Progenitor cell of endocrine pancreas (in vitro differentiated cells): Measurements from ENCODE around the gene TNNC1. TPM values are rescaled to one million over a fixed set of nuclear protein-coding genes. Genes with fewer than 3 reads are reported as not detected.

ENCODE experiments used
- DNase-seq: peaks from one replicate; pipeline ENCODE4 v3.0.0; 2021; ENCODE audit warnings: low spot score; ENCODE audit not compliant: unreplicated experiment
- H3K27ac Mint-ChIP-seq: 2 replicates; pipeline ENCODE4 v1.8.0; 2021; ENCODE audit warnings: mild to moderate bottlenecking, moderate library complexity, mixed read lengths
- H3K27me3 Mint-ChIP-seq: 2 replicates; pipeline ENCODE4 v1.8.0; 2021; ENCODE audit warnings: mixed read lengths
- H3K36me3 Mint-ChIP-seq: 2 replicates; pipeline ENCODE4 v1.8.0; 2022; ENCODE audit warnings: mixed read lengths; ENCODE audit not compliant: insufficient read depth
- H3K4me1 Mint-ChIP-seq: 2 replicates; pipeline ENCODE4 v1.8.0; 2021; ENCODE audit warnings: low read depth, mixed read lengths
- H3K4me3 Mint-ChIP-seq: 2 replicates; pipeline ENCODE4 v1.8.0; 2021; ENCODE audit warnings: low read depth, mild to moderate bottlenecking, moderate library complexity, mixed read lengths
- H3K9me3 Mint-ChIP-seq: 2 replicates; pipeline ENCODE4 v1.8.0; 2021; ENCODE audit warnings: low read depth, mixed read lengths
- CTCF ChIP-seq: fragments of 200-600 bp; sonication (generic); IDR thresholded peaks from one replicate; pipeline ENCODE4 v1.5.0; 2021; ENCODE audit warnings: antibody characterized with exemption, mild to moderate bottlenecking; ENCODE audit not compliant: unreplicated experiment
- total RNA-seq: library from RNA; stranded (reverse); gene quantifications from 2 replicates; pipeline ENCODE4 v1.2.1, GENCODE V29; 2021

TNNC1 gene
- total RNA-seq, 1 donor from 2014 or later, result 3.3 TPM

- peaks cover 6% of the 10 kb centered on the region for H3K4me1 Mint-ChIP-seq
- no peak overlapping the region for H3K4me3 Mint-ChIP-seq
- no peaks in the 10 kb centered on the region for H3K9me3 Mint-ChIP-seq
- no peaks in the 10 kb centered on the region for H3K27me3 Mint-ChIP-seq
- no peak for TF ChIP-seq CTCF
- H3K36me3 Mint-ChIP-seq, result peaks cover 12% of the 10 kb centered on the region
- DNase-seq, result no peak
- H3K27ac Mint-ChIP-seq, result peak overlapping the region; percentile 27
These were observed 33.4 kb upstream of the TNNC1 start for GRCh38 chr3:52487050-52487787.

GRCh38 chr3:52484680-52485461, 31.0 kb upstream of the TNNC1 start:
- Mint-ChIP-seq H3K27ac (no peak overlapping the region), H3K27me3 (no peaks in the 10 kb centered on the region), H3K4me3 (no peak overlapping the region), H3K36me3 (peaks cover 17% of the 10 kb centered on the region), H3K4me1 (peaks cover 6% of the 10 kb centered on the region), H3K9me3 (no peaks in the 10 kb centered on the region)
- DNase-seq, result no peak
- no peak for TF ChIP-seq CTCF

- no peak for DNase-seq
- H3K36me3 Mint-ChIP-seq, result peaks cover 18% of the 10 kb centered on the region
- peaks cover 6% of the 10 kb centered on the region for H3K4me1 Mint-ChIP-seq
- H3K27me3 Mint-ChIP-seq, result no peaks in the 10 kb centered on the region
- no peak overlapping the region for H3K4me3 Mint-ChIP-seq
- H3K27ac Mint-ChIP-seq, result peak overlapping the region; percentile 87
- H3K9me3 Mint-ChIP-seq, result no peaks in the 10 kb centered on the region
- TF ChIP-seq CTCF, result no peak
These were observed 29.9 kb upstream of the TNNC1 start for GRCh38 chr3:52483577-52484381.

GRCh38 chr3:52483081-52483480, 29.2 kb upstream of the TNNC1 start:
- Mint-ChIP-seq H3K9me3 (no peaks in the 10 kb centered on the region), H3K27ac (peak overlapping the region; percentile 87)

More at GRCh38 chr3:52483081-52483480, 29.2 kb upstream of the TNNC1 start:
- H3K4me3 Mint-ChIP-seq, result no peak overlapping the region
- peaks cover 6% of the 10 kb centered on the region for H3K4me1 Mint-ChIP-seq
- TF ChIP-seq CTCF, result no peak
- H3K36me3 Mint-ChIP-seq, result peaks cover 18% of the 10 kb centered on the region
- H3K27me3 Mint-ChIP-seq, result no peaks in the 10 kb centered on the region
- no peak for DNase-seq
